WTC11 (cell line): Measurements from ENCODE around the gene MOV10L1. TPM values are rescaled to one million over a fixed set of nuclear protein-coding genes. Genes with fewer than 3 reads are reported as not detected.

Experiments used
- ATAC-seq: fragments of 200-7000 bp; cut with Tn5 transposase; 2 replicates; pipeline ENCODE4 v1.10.0; 2021; ENCODE audit warnings: mild to moderate bottlenecking, moderate library complexity
- CTCF ChIA-PET: fragments of 300-600 bp; sonication (Branson Sonifier 250); formaldehyde crosslinking; loops from one replicate; lab custom pipeline; 2021; ENCODE audit warnings: antibody characterized with exemption; lab: Charles Lee
- POLR2A ChIA-PET: fragments of 350-600 bp; sonication (Branson Sonifier 250); formaldehyde crosslinking; loops from one replicate; lab custom pipeline; 2021; ENCODE audit warnings: antibody characterized with exemption; lab: Charles Lee
- DNase-seq: peaks from one replicate; pipeline ENCODE4 v3.0.0; 2021; ENCODE audit warnings: low spot score
- H3K27ac Mint-ChIP-seq: 2 replicates; pipeline ENCODE4 v1.8.0; 2021; ENCODE audit warnings: mixed read lengths
- H3K27me3 Mint-ChIP-seq: 2 replicates; pipeline ENCODE4 v1.8.0; 2021; ENCODE audit warnings: low read depth, mild to moderate bottlenecking, moderate library complexity, mixed read lengths
- H3K36me3 Mint-ChIP-seq: 2 replicates; pipeline ENCODE4 v1.8.0; 2021; ENCODE audit warnings: mixed read lengths
- H3K4me1 Mint-ChIP-seq: 2 replicates; pipeline ENCODE4 v1.8.0; 2022; ENCODE audit warnings: mixed read lengths
- H3K4me3 Mint-ChIP-seq: 2 replicates; pipeline ENCODE4 v1.8.0; 2021; ENCODE audit warnings: mild to moderate bottlenecking, moderate library complexity, mixed read lengths
- H3K9me3 Mint-ChIP-seq: 2 replicates; pipeline ENCODE4 v1.8.0; 2021; ENCODE audit warnings: mixed read lengths
- AFF4 ChIP-seq: sonication (generic); formaldehyde crosslinking; IDR thresholded peaks from 2 replicates; pipeline ENCODE4 v1.8.1; 2023; ENCODE audit warnings: mild to moderate bottlenecking, missing genetic modification reagents, borderline replicate concordance
- CBFB ChIP-seq: sonication (generic); formaldehyde crosslinking; IDR thresholded peaks from 2 replicates; pipeline ENCODE4 v1.8.1; 2022; ENCODE audit warnings: mild to moderate bottlenecking, low read depth, missing genetic modification reagents
- E2F1 ChIP-seq: sonication (generic); formaldehyde crosslinking; IDR thresholded peaks from 2 replicates; pipeline ENCODE4 v1.8.0; 2022; ENCODE audit warnings: mild to moderate bottlenecking, missing genetic modification reagents
- EMX1 ChIP-seq: fragments of 250-450 bp; sonication (Bioruptor Pico); IDR thresholded peaks from 2 replicates; pipeline ENCODE4 v1.8.0; 2021; ENCODE audit warnings: mild to moderate bottlenecking
- ERG ChIP-seq: fragments of 250-450 bp; sonication (Bioruptor Pico); IDR thresholded peaks from 2 replicates; pipeline ENCODE4 v1.8.0; 2021; ENCODE audit warnings: mild to moderate bottlenecking
- FOXK1 ChIP-seq: sonication (generic); formaldehyde crosslinking; IDR thresholded peaks from 2 replicates; pipeline ENCODE4 v1.8.0; 2022; ENCODE audit warnings: mild to moderate bottlenecking, moderate library complexity, missing genetic modification reagents
- FOXP4 ChIP-seq: sonication (generic); formaldehyde crosslinking; IDR thresholded peaks from 2 replicates; pipeline ENCODE4 v1.8.0; 2022; ENCODE audit warnings: mild to moderate bottlenecking, missing genetic modification reagents
- GABPB1 ChIP-seq: sonication (generic); formaldehyde crosslinking; IDR thresholded peaks from 2 replicates; pipeline ENCODE4 v1.8.1; 2023; ENCODE audit warnings: mild to moderate bottlenecking, missing genetic modification reagents
- HMGA2 ChIP-seq: fragments of 250-450 bp; sonication (Bioruptor Pico); IDR thresholded peaks from 2 replicates; pipeline ENCODE4 v1.4.0; 2021; ENCODE audit warnings: mild to moderate bottlenecking, moderate library complexity
- JUN ChIP-seq: sonication (generic); formaldehyde crosslinking; IDR thresholded peaks from 2 replicates; pipeline ENCODE4 v1.8.0; 2023; ENCODE audit warnings: mild to moderate bottlenecking, missing genetic modification reagents
- MLX ChIP-seq: sonication (generic); formaldehyde crosslinking; IDR thresholded peaks from 2 replicates; pipeline ENCODE4 v1.8.1; 2023; ENCODE audit warnings: mild to moderate bottlenecking, missing genetic modification reagents, moderate library complexity
- NFATC4 ChIP-seq: fragments of 250-450 bp; sonication (Bioruptor Pico); IDR thresholded peaks from 2 replicates; pipeline ENCODE4 v1.9.0; 2021; ENCODE audit warnings: mild to moderate bottlenecking
- NR1H2 ChIP-seq: sonication (generic); formaldehyde crosslinking; IDR thresholded peaks from 2 replicates; pipeline ENCODE4 v1.9.0; 2021; ENCODE audit warnings: mild to moderate bottlenecking, moderate library complexity, missing genetic modification reagents
- SMAD4 ChIP-seq: sonication (generic); formaldehyde crosslinking; IDR thresholded peaks from 2 replicates; pipeline ENCODE4 v1.8.0; 2022; ENCODE audit warnings: mild to moderate bottlenecking, missing genetic modification reagents
- ZNF219 ChIP-seq: sonication (generic); formaldehyde crosslinking; IDR thresholded peaks from 2 replicates; pipeline ENCODE4 v1.8.0; 2023; ENCODE audit warnings: missing genetic modification reagents, mild to moderate bottlenecking, borderline replicate concordance
- ZNF317 ChIP-seq: sonication (generic); formaldehyde crosslinking; IDR thresholded peaks from 2 replicates; pipeline ENCODE4 v1.8.1; 2023; ENCODE audit warnings: low read depth, mild to moderate bottlenecking, moderate library complexity, missing genetic modification reagents, borderline replicate concordance
- ZNF423 ChIP-seq: fragments of 250-450 bp; sonication (Bioruptor Pico); IDR thresholded peaks from 2 replicates; pipeline ENCODE4 v2.1.2; 2022; ENCODE audit warnings: mild to moderate bottlenecking, moderate library complexity
- total RNA-seq: library from RNA; stranded (reverse); gene quantifications from 3 replicates; pipeline ENCODE4 v1.2.3, GENCODE V29; 2021

Gene MOV10L1
- total RNA-seq, 1 experiment from 2014 or later, result not detected

- peaks cover 2% of the 10 kb centered on the region; the same call in 1 of the 2 replicates for H3K27me3 Mint-ChIP-seq
- POLR2A ChIA-PET, result interaction anchor here (0.7 kb wide), 1 partner anchor 213 kb away, joined by 4 read pairs; no protein-coding TSS in a partner anchor
- CTCF ChIA-PET, result interaction anchor here (2.7 kb wide), 1 partner anchor 17 kb away, joined by 8 read pairs; no protein-coding TSS in a partner anchor
- no peak overlapping the region for H3K4me3 Mint-ChIP-seq
- TF ChIP-seq AFF4, result no peak
- no peak for TF ChIP-seq ZNF317 (CRISPR knock-in tag)
- no peak for TF ChIP-seq NFATC4 (CRISPR knock-in tag)
- TF ChIP-seq HMGA2, result no peak
- no peak for TF ChIP-seq MLX (CRISPR knock-in tag)
- TF ChIP-seq JUN, result no peak
- no peak for TF ChIP-seq ZNF219 (CRISPR knock-in tag)
- TF ChIP-seq CBFB (CRISPR knock-in tag), result no peak
- TF ChIP-seq NR1H2 (CRISPR knock-in tag), result no peak
- TF ChIP-seq ZNF423 (CRISPR knock-in tag), result no peak
- TF ChIP-seq, all 79 proteins: peak for 0
- no peaks in the 10 kb centered on the region for H3K36me3 Mint-ChIP-seq
- DNase-seq, result no peak
- H3K27ac Mint-ChIP-seq, result no peak overlapping the region
- H3K4me1 Mint-ChIP-seq, result no peaks in the 10 kb centered on the region
- ATAC-seq, result no peak
- H3K9me3 Mint-ChIP-seq, result peaks cover 20% of the 10 kb centered on the region
Observed at GRCh38 chr22:50125029-50125428, 35.2 kb downstream of the MOV10L1 start.

- no peaks in the 10 kb centered on the region for H3K27me3 Mint-ChIP-seq
- H3K4me1 Mint-ChIP-seq, result no peaks in the 10 kb centered on the region
- H3K9me3 Mint-ChIP-seq, result peaks cover 7% of the 10 kb centered on the region
- ChIA-PET CTCF (interaction anchor here (1.4 kb wide), 1 partner anchor 108 kb away, joined by 3 read pairs; no protein-coding TSS in a partner anchor), POLR2A (no interaction called here)
- TF ChIP-seq GABPB1, result 0 out of 2 replicates have a peak, but pooled peaks have one; percentile 35
- no peak for TF ChIP-seq EMX1
- no peaks in the 10 kb centered on the region for H3K36me3 Mint-ChIP-seq
- H3K4me3 Mint-ChIP-seq, result no peak overlapping the region
- H3K27ac Mint-ChIP-seq, result no peak overlapping the region
- ATAC-seq (no peak), DNase-seq (no peak)
Observed at GRCh38 chr22:50129121-50129736, 39.4 kb downstream of the MOV10L1 start.

- Mint-ChIP-seq H3K4me3 (no peak overlapping the region), H3K27me3 (no peaks in the 10 kb centered on the region; the same call in 1 of the 2 replicates), H3K9me3 (peaks cover 4% of the 10 kb centered on the region; the same call in 1 of the 2 replicates), H3K27ac (no peak overlapping the region), H3K36me3 (no peaks in the 10 kb centered on the region), H3K4me1 (no peaks in the 10 kb centered on the region)
- CTCF ChIA-PET, result no interaction called here
- TF ChIP-seq E2F1 (CRISPR knock-in tag) (no peak), SMAD4 (no peak), CBFB (CRISPR knock-in tag) (no peak), FOXP4 (CRISPR knock-in tag) (no peak), FOXK1 (CRISPR knock-in tag) (no peak), ERG (CRISPR knock-in tag) (no peak)
- POLR2A ChIA-PET, result no interaction called here
- DNase-seq (no peak), ATAC-seq (no peak)
Observed at GRCh38 chr22:50131894-50132293, 42.1 kb downstream of the MOV10L1 start.
